ENCODE data around the gene LRRC4C. TPM values are rescaled to one million over a fixed set of nuclear protein-coding genes. Genes with fewer than 3 reads are reported as not detected.

LRRC4C gene
- total RNA-seq, 6 experiments from 2014 or later = not detected

GRCh38 chr11:41254966-41255365 lies 204.5 kb downstream of the LRRC4C start:
- no peak for DNase-seq
- TF ChIP-seq, protein P1, sequence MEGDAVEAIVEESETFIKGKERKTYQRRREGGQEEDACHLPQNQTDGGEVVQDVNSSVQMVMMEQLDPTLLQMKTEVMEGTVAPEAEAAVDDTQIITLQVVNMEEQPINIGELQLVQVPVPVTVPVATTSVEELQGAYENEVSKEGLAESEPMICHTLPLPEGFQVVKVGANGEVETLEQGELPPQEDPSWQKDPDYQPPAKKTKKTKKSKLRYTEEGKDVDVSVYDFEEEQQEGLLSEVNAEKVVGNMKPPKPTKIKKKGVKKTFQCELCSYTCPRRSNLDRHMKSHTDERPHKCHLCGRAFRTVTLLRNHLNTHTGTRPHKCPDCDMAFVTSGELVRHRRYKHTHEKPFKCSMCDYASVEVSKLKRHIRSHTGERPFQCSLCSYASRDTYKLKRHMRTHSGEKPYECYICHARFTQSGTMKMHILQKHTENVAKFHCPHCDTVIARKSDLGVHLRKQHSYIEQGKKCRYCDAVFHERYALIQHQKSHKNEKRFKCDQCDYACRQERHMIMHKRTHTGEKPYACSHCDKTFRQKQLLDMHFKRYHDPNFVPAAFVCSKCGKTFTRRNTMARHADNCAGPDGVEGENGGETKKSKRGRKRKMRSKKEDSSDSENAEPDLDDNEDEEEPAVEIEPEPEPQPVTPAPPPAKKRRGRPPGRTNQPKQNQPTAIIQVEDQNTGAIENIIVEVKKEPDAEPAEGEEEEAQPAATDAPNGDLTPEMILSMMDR (IDR thresholded peaks at IDR 0.05) = no peak
- Mint-ChIP-seq H3K4me1 (ENCODE audit: low read depth) (no peaks in the 10 kb centered on the region), H3K27me3 (ENCODE audit: insufficient read depth) (peaks cover 1% of the 10 kb centered on the region; the same call in 1 of the 2 replicates), H3K36me3 (ENCODE audit: low read depth) (no peaks in the 10 kb centered on the region), H3K9me3 (peaks cover 34% of the 10 kb centered on the region), H3K4me3 (no peak overlapping the region), H3K27ac (no peak overlapping the region)

DNA sequence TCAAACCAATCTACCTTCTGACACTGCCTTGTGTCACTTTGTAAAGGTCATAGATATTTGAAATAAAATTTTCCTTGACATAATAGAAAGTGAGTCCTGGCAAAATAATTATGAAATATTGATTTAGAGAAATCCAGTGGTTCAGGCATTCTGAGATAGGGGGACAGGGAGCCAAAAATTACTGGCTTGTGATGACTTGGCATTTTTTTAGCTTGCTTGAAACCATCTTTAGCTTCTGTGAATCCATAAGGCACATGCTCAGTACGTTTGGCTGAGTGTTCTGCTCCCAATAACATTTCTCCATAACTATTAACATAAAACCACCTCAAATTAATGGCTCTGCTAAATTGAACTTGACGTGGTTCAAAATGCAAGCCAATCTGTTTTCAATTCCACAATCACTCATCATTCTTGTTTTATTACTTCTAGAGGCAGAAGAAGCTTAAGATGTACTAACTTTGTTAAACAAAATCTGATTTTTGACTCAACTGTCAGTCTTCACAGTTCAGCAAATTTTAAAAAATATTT lies 209.0 kb downstream of the LRRC4C start:
- no peak overlapping the region for H3K4me3 Mint-ChIP-seq
- no peak overlapping the region for H3K27ac Mint-ChIP-seq
- TF ChIP-seq, protein P1 (IDR thresholded peaks at IDR 0.05) = no peak
- H3K4me1 Mint-ChIP-seq (ENCODE audit: low read depth) = no peaks in the 10 kb centered on the region
- H3K27me3 Mint-ChIP-seq (ENCODE audit: insufficient read depth) = peaks cover 1% of the 10 kb centered on the region
- H3K9me3 Mint-ChIP-seq = peaks cover 42% of the 10 kb centered on the region
- no peaks in the 10 kb centered on the region for H3K36me3 Mint-ChIP-seq (ENCODE audit: low read depth)
- no peak for DNase-seq

DNA sequence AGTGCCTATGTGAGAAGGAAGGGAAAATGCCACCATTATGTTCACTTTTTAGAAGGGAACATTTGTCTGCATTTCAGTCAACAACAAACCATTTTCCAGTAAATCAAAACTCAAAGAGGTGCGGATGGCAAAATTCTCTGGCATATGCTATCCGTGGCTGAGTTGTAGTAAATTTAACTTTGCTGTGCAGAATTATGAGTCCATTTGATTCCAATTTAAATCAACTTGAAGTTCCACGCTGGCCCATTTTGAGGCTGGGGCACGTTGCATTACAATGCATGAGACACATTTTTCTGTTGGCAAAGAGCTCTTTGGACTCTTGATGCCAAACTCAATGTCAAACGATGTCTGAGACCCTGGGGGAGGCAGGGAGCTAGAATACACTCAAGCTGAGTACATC lies 211.8 kb downstream of the LRRC4C start:
- Mint-ChIP-seq H3K4me1 (ENCODE audit: low read depth) (no peaks in the 10 kb centered on the region), H3K27ac (no peak overlapping the region), H3K36me3 (ENCODE audit: low read depth) (no peaks in the 10 kb centered on the region), H3K4me3 (no peak overlapping the region), H3K9me3 (peaks cover 45% of the 10 kb centered on the region), H3K27me3 (ENCODE audit: insufficient read depth) (peaks cover 1% of the 10 kb centered on the region)
- TF ChIP-seq, protein P1 (IDR thresholded peaks at IDR 0.05) = no peak
- no peak for DNase-seq

GRCh38 chr11:41246399-41246745 lies 213.1 kb downstream of the LRRC4C start:
- Mint-ChIP-seq H3K9me3 (peaks cover 42% of the 10 kb centered on the region), H3K4me1 (ENCODE audit: low read depth) (no peaks in the 10 kb centered on the region), H3K4me3 (no peak overlapping the region), H3K36me3 (ENCODE audit: low read depth) (no peaks in the 10 kb centered on the region), H3K27ac (no peak overlapping the region), H3K27me3 (ENCODE audit: insufficient read depth) (no peaks in the 10 kb centered on the region; the same call in none of the 2 replicates)
- DNase-seq = no peak
- TF ChIP-seq, protein P1 (IDR thresholded peaks at IDR 0.05) = no peak

DNA sequence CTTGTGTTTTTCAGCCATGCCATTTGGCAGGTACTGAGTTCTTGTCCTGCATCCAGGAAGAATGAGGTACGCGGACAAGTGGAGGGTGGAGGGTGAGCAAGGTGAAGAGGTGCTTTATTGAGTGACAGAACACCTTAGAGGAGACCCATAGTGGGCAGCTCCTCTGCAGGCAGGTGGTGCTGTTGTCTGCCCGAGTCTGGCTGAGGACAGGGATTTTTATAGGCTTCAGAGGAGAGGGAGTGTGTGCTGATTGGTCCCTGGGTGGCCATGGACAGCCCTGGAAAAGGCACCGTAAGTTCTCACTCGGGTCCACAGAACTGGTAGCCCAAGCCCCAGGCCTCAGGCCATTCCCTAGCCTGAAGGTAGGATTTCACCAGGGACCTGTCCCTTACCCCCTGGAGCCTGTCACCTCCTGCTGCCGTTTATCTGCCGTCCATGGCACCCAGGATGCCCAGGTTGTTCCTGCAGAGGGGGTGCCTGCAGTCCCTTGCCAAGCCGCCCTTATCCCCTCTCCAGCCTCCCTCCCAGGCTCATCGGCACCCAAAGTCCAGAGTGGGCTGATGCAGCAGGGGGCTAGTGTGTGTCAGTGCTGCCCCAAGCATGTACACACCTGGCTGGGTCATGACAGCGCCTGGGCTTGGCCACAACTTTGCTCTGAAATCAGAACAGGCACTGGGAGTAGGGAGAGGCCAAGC lies 213.6 kb downstream of the LRRC4C start:
- H3K4me3 Mint-ChIP-seq = no peak overlapping the region
- peaks cover 40% of the 10 kb centered on the region for H3K9me3 Mint-ChIP-seq
- H3K27me3 Mint-ChIP-seq (ENCODE audit: insufficient read depth) = no peaks in the 10 kb centered on the region; the same call in none of the 2 replicates
- no peak for DNase-seq
- H3K27ac Mint-ChIP-seq = no peak overlapping the region
- TF ChIP-seq, protein P1 (IDR thresholded peaks at IDR 0.05) = no peak
- H3K4me1 Mint-ChIP-seq (ENCODE audit: low read depth) = no peaks in the 10 kb centered on the region
- no peaks in the 10 kb centered on the region for H3K36me3 Mint-ChIP-seq (ENCODE audit: low read depth)
